ENCODE data around the gene NCS1. TPM values are rescaled to one million over a fixed set of nuclear protein-coding genes. Genes with fewer than 3 reads are reported as not detected.

The NCS1 gene
- total and polyA plus RNA-seq, 9 of the 15 experiments (the other 6 are each of a cell fraction or from before 2014, with no cell fraction given): 0.28 to 27.0 (median 9.6) TPM

GRCh38 chr9:130286072-130286770, 114.0 kb downstream of the NCS1 start:
- no peak overlapping the region for H2AFZ ChIP-seq (ENCODE audit: low read depth, low read length)
- H4K20me1 ChIP-seq (replicated peaks; ENCODE audit: control insufficient read depth, insufficient read depth, low read length): peaks cover 9% of the 10 kb centered on the region; the same call in 1 of the 2 replicates
- ATAC-seq (no peak), FAIRE-seq (no peak), DNase-seq (ENCODE audit: extremely low read depth in 1 of 4, low spot score in 3 of 4) (no peak)
- no peaks in the 10 kb centered on the region for H3K79me2 ChIP-seq (ENCODE audit: control insufficient read depth, insufficient read depth, low read length)
- no peak overlapping the region for H3K4me3 ChIP-seq
- in situ Hi-C loops (cut with MboI): no loop called here
- H3K27ac ChIP-seq (ENCODE audit: extremely low read depth, low read depth, low read length): no peak overlapping the region
- H3K4me2 ChIP-seq (ENCODE audit: insufficient read depth, low read length): no peak overlapping the region
- no peaks in the 10 kb centered on the region; a peak in 1 of 5 replicates for H3K4me1 ChIP-seq (replicated peaks in 1 of 2; ENCODE audit: control insufficient read depth in 2 of 2, insufficient read depth in 2 of 2, low read length in 2 of 2)
- H3K9ac ChIP-seq (ENCODE audit: insufficient read depth in 1 of 2, low read depth in 2 of 2, low read length in 2 of 2): no peak overlapping the region
- BruUV-seq (replicated peaks): no TSS peak
- TF ChIP-seq COPS2 (conservative IDR thresholded peaks at IDR 0.05) (no peak), PBX2 (CRISPR knock-in tag; IDR thresholded peaks at IDR 0.05; ENCODE audit: low read depth) (no peak), PBX2 (tag; conservative IDR thresholded peaks at IDR 0.05; ENCODE audit: low read depth) (no peak)
- H3K27me3 ChIP-seq (ENCODE audit: control insufficient read depth in 2 of 2, insufficient read depth in 2 of 2, low read length in 2 of 2): peaks cover 55 to 77% of the 10 kb centered on the region in 2 experiments; a peak in 4 of 5 replicates
- intact Hi-C loops (cut with micrococcal nuclease): no loop called here
- H3K9me1 ChIP-seq (ENCODE audit: control insufficient read depth, insufficient read depth, low read length): peaks cover 3% of the 10 kb centered on the region
- no peaks in the 10 kb centered on the region for H3K36me3 ChIP-seq (ENCODE audit: control insufficient read depth, insufficient read depth, low read length)
- POLR2A ChIA-PET: interaction anchor here (0.6 kb wide), 1 partner anchor 9 kb away, joined by 3 read pairs; no protein-coding TSS in a partner anchor
- CTCF ChIA-PET (ENCODE audit: low intra/inter-chr PET ratio): no interaction called here
- no peaks in the 10 kb centered on the region for H3K9me3 ChIP-seq (replicated peaks; ENCODE audit: control insufficient read depth, insufficient read depth, low read depth, low read length)
- 4% methylated on average over 17 of the region's 17 CpGs for WGBS (ENCODE audit: insufficient coverage, low coverage, missing lambda C conversion rate)

Other genes with a start within 250 kb of the NCS1 start
- 8.2 and 8.4 TPM in 2 replicates for gene FNBP1, start 129.2 kb upstream of the NCS1 start, total RNA-seq (2014; rRNA removed)
- gene FNBP1, start 129.2 kb upstream of the NCS1 start, total RNA-seq (2014; rRNA removed; fragmentation: Illumina TruSeq; extraction: Trizol): 6.9 and 13.2 TPM in 2 replicates
- gene FNBP1, start 129.2 kb upstream of the NCS1 start, total RNA-seq (2015; rRNA removed; fragmentation: Illumina TruSeq; extraction: Trizol): 13.5 and 14.9 TPM in 2 replicates
- 8.5 and 10.7 TPM in 2 replicates for gene FNBP1, start 129.2 kb upstream of the NCS1 start, total RNA-seq (2021)
- 7.2 and 7.6 TPM in 2 replicates for gene FNBP1, start 129.2 kb upstream of the NCS1 start, polyA plus RNA-seq (2011; rRNA removed)
- 6.1 TPM in 2 replicates for gene FNBP1, start 129.2 kb upstream of the NCS1 start, polyA plus RNA-seq (2014; fragmentation: Illumina TruSeq; extraction: Trizol)
- 1 to 10 TPM; 1.8 to 2.2 TPM for gene FNBP1, start 129.2 kb upstream of the NCS1 start, polyA plus RNA-seq (2014; fragmentation: Nextera tagmentation; extraction: Ambion mirVana)
- gene FNBP1, start 129.2 kb upstream of the NCS1 start, polyA plus RNA-seq (2014; rRNA removed): 5.4 and 8.0 TPM in 2 replicates
- gene GPR107, start 118.5 kb upstream of the NCS1 start, total RNA-seq (2014; rRNA removed): 9.2 and 10.0 TPM in 2 replicates
- 12.4 and 14.5 TPM in 2 replicates for gene GPR107, start 118.5 kb upstream of the NCS1 start, total RNA-seq (2014; rRNA removed; fragmentation: Illumina TruSeq; extraction: Trizol)
- 13.5 and 14.6 TPM in 2 replicates for gene GPR107, start 118.5 kb upstream of the NCS1 start, total RNA-seq (2015; rRNA removed; fragmentation: Illumina TruSeq; extraction: Trizol)
- gene GPR107, start 118.5 kb upstream of the NCS1 start, total RNA-seq (2021): 20.3 and 21.8 TPM in 2 replicates
- gene GPR107, start 118.5 kb upstream of the NCS1 start, polyA plus RNA-seq (2011; rRNA removed): 28.2 and 34.6 TPM in 2 replicates
- 19.5 and 27.8 TPM in 2 replicates for gene GPR107, start 118.5 kb upstream of the NCS1 start, polyA plus RNA-seq (2014; fragmentation: Illumina TruSeq; extraction: Trizol)
- gene GPR107, start 118.5 kb upstream of the NCS1 start, polyA plus RNA-seq (2014; fragmentation: Nextera tagmentation; extraction: Ambion mirVana): 1 to 10 TPM; 3.2 to 3.5 TPM
- gene GPR107, start 118.5 kb upstream of the NCS1 start, polyA plus RNA-seq (2014; rRNA removed): 13.7 and 14.4 TPM in 2 replicates
- gene HMCN2, start 93.4 kb downstream of the NCS1 start, total RNA-seq (2014; rRNA removed): not detected in 2 replicates
- not detected in 2 replicates for gene HMCN2, start 93.4 kb downstream of the NCS1 start, total RNA-seq (2014; rRNA removed; fragmentation: Illumina TruSeq; extraction: Trizol)
- gene HMCN2, start 93.4 kb downstream of the NCS1 start, total RNA-seq (2015; rRNA removed; fragmentation: Illumina TruSeq; extraction: Trizol): not detected in 2 replicates
- 0.02 TPM in 1 of 2 replicates, not detected in the other for gene HMCN2, start 93.4 kb downstream of the NCS1 start, total RNA-seq (2021)
- 0.01 TPM in 1 of 2 replicates, not detected in the other for gene HMCN2, start 93.4 kb downstream of the NCS1 start, polyA plus RNA-seq (2011; rRNA removed)
- not detected in 2 replicates for gene HMCN2, start 93.4 kb downstream of the NCS1 start, polyA plus RNA-seq (2014; fragmentation: Illumina TruSeq; extraction: Trizol)
- gene HMCN2, start 93.4 kb downstream of the NCS1 start, polyA plus RNA-seq (2014; fragmentation: Nextera tagmentation; extraction: Ambion mirVana): not detected
- gene HMCN2, start 93.4 kb downstream of the NCS1 start, polyA plus RNA-seq (2014; rRNA removed): 0.01 TPM in 1 of 2 replicates, not detected in the other

Data from K562 (cell line).